HG02870 (cell line): Measurements from ENCODE around the gene TNN.

Experiments
- ATAC-seq: cut with Tn5 transposase; IDR thresholded peaks from one replicate; pipeline ENCODE4 v1.9.1; 2021; ENCODE audit warnings: mild to moderate bottlenecking, moderate library complexity; ENCODE audit not compliant: unreplicated experiment

TNN gene

GRCh38 chr1:175062858-175063257 is 4.8 kb upstream of the TNN start:
- no peak for ATAC-seq

- no peak for ATAC-seq
Observed at GRCh38 chr1:175070818-175071217, 3.2 kb downstream of the TNN start.

- ATAC-seq: no peak
Observed at GRCh38 chr1:175071276-175071943, 3.8 kb downstream of the TNN start.

DNA sequence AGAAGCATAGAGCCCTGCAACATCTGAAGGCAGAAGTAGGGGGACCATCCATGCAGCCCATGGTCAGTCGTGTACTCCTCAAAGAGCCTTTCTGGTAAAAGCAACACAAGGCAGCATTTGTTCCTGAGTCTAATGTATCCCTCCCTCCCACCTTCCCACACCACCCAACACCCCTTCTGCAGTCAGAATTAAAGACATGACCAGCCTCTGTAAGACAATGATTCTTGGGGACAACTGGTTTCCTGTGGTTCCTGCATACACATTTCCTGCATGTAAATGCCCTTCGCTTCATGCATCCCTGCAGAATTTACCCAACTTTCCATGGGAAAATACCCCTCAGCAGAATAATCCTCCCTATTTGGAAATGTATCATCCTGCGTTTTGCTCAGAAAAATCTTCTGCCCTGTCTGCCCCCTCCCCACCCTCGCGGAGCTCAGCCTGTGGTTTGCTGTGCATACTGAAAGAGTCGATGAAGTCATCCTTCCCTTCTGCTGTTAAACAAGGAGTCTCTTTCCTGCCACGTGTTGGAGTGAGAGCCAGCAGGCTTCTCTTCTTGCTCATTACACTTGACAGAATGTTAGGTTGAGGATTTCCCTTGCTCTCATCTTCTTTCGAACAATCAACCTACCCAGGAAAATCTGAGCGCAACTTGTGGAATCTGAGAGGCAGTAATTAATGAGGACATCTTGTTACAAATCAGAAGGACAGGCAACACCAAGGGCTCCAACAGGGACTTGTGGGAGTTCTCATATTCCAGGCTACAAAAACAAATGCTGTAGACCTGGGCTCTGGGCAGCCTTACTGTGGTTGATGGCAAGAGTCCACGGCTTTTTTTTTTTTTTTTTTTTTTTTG is 4.7 kb downstream of the TNN start:
- ATAC-seq: peak; percentile 65

GRCh38 chr1:175073061-175073460 is 5.4 kb downstream of the TNN start:
- ATAC-seq: no peak

GRCh38 chr1:175073633-175074032 is 6.0 kb downstream of the TNN start:
- no peak for ATAC-seq

DNA sequence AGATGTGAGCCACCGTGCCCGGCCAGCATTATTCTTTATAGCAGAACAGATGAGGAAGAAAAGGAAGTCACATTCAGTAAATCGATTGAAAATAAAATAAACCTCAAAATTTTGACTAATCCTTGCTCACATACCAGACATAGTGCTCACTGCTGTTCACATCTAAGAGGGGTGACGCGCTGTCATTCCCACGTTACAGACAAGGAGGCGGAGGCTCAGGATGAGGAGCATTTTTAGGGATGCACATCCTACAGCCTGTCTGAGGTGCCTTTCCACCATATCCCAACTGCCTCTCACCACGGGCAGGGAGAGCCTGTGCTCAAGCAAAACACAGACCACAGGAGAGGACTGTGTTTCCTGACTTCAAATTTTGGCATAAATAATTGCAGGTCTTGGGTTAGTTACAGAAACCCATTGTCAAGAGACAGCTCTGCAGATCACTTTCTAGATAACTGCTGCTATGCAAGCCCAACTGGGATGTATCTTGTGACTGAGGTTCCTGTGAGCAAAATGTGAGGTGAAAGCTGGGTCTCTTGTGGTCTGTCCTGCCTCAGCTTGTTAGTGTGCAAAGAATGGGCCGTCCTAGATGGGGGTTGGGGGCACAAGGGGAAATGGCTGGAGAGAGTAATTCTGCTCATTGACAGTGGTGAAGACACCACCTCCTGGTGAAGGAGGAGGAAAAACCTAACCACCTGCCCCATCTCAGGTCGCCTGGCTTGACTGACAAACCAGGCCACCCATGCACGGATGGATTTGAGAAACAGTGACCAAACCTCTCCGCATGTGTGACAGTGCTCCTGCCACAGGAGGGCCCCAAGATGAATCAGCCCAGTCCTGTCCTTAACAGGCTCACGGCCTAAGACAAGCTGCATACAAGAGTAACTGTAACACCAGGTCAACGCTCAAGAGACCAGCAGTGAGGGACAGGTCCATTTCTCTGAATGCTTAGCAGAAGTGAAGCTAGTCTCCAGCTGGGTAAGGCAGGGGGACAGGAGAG is 8.2 kb downstream of the TNN start:
- no peak for ATAC-seq

- ATAC-seq: no peak
Observed at GRCh38 chr1:175077356-175078030, 9.9 kb downstream of the TNN start.

GRCh38 chr1:175078629-175079028 is 11.0 kb downstream of the TNN start:
- ATAC-seq: no peak

GRCh38 chr1:175079338-175079737 is 11.7 kb downstream of the TNN start:
- ATAC-seq: no peak

- ATAC-seq: no peak
Observed at GRCh38 chr1:175080030-175080429, 12.4 kb downstream of the TNN start.

DNA sequence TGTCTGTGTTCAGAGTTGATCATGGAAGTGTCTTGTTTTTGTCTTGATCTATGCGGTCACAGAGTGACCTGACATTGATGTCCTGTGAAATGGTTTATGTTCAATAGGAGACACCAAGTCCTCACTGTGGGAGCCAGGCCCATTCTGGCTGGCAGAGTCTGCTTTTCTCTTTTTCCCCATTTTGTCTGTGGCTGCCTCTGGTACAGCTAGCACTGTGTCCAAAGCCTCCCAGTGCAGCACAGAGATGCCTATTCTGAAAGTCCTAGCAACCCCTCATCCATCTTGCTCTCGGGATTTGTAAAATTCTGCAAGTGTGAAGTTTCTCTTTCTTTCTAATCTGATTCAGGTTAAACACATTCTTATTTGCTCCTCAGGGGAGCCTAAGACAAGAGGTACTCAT is 14.3 kb downstream of the TNN start:
- no peak for ATAC-seq

DNA sequence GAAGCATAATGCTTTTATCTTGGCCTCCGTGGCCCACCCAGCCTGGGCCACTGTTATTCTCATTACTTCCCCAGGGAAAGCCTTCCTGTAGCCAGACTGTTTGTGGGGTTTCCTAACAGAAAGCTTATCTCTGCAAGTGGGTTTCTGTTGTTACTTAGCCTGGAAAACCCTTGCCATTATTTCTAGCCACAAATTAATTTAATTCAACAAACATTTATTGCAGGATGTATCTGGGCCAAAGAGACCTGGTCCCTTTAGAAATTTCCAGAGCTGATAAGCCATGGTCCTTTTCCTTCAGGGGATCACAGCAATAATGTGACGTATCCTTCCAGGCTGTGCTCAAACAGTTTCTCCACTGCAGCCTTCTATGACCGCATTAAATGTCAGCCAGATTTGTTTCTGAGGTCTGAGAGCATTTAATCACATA is 20.9 kb downstream of the TNN start:
- ATAC-seq: no peak

GRCh38 chr1:175089136-175089718 is 21.6 kb downstream of the TNN start:
- ATAC-seq: no peak

DNA sequence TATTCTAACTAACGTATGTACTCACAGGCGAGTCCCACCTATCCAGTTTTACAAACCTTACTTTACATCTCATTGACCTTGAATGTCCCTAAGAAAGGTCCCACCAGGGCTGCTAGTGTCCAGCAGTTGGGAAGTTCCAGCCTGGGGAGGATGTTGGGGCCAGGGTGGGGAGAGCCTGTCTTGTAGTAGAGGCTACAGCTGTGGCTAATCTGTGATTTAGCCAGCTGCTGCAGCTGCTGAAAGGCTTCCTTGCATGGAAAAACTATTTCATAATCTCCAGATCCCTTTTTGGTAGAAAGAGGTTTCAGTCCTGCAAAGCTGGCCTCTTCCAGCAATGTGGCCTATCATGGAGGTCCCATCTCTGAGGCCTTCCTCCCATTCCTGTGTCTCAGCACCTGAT is 23.1 kb downstream of the TNN start:
- no peak for ATAC-seq

GRCh38 chr1:175094626-175095025 is 27.0 kb downstream of the TNN start:
- no peak for ATAC-seq

DNA sequence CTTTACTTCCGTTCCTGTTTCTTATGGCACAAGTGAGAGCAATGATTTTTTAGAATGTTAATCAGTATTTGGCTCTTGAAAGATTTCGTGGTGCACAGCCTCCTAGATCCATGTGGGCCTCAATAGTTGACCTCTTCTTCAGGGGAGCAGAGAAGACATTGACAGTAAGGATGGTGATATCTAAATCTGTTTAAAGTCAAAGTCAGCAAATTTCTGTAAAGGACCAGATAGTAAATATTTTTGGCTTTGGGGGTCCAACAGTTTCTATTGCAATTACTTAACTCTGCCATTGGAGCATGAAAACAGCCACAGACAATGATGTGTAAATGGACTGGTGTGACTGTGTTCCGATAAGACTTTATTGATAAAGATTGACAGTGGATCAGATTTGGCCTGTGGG is 27.4 kb downstream of the TNN start:
- no peak for ATAC-seq

GRCh38 chr1:175095978-175096607 is 28.5 kb downstream of the TNN start:
- ATAC-seq: no peak

DNA sequence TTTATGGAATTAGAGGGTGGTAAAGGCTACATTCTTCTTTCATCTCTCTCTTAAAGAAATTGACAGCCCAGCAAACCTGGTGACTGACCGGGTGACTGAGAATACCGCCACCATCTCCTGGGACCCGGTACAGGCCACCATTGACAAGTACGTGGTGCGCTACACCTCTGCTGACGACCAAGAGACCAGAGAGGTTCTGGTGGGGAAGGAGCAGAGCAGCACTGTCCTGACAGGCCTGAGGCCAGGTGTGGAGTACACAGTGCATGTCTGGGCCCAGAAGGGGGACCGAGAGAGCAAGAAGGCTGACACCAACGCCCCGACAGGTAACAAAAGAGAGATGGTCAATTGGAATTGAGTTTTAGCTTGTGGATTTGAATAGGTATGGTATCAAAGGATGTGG is 29.7 kb downstream of the TNN start:
- ATAC-seq: no peak

DNA sequence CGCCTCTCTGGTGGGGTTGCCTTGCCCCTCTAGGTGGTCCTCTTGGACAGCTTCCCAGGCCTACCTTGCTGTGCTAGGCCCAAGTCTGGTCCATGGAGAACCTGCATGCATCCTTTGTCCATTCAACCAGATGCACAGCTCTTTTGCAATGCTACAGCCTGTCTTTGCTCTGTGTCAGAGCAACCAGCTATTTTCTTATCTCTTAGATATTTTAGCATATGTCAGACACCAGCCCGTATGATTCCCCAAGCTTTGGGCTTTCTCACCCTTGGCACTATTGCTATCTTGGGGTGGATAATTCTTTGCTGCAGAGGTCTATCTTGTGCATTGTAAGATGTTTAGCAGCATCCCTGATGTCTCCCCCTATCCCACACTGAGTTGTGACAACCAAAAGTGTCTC is 32.3 kb downstream of the TNN start:
- no peak for ATAC-seq
